Calu3 (cell line): ENCODE results near the gene SPATA13. TPM values are rescaled to one million over a fixed set of nuclear protein-coding genes. Genes with fewer than 3 reads are reported as not detected.
"Not testable (repeated sequence)": the region's sequence is repeated elsewhere in the genome, so short reads cannot be mapped to it uniquely, and the experiment has no call there.

Source experiments
- BruUV-seq: library from RNA; stranded (reverse); fragments of 400-500 nt; replicated peaks from 2 replicates; lab custom pipeline; 2021; lab: Mats Ljungman, UMichigan
- CTCF ChIA-PET: fragments of 300-600 bp; sonication (Branson Sonifier 250); formaldehyde crosslinking; loops from one replicate; lab custom pipeline; 2022; ENCODE audit warnings: antibody characterized with exemption; lab: Charles Lee
- DNase-seq: peaks from one replicate; pipeline ENCODE4 v3.0.0; 2022
- H3K27ac Mint-ChIP-seq: one replicate; pipeline ENCODE4 v1.8.0; 2022; ENCODE audit warnings: mixed read lengths; ENCODE audit not compliant: unreplicated experiment
- H3K27me3 Mint-ChIP-seq: one replicate; pipeline ENCODE4 v1.8.0; 2022; ENCODE audit warnings: mixed read lengths; ENCODE audit not compliant: unreplicated experiment
- H3K36me3 Mint-ChIP-seq: one replicate; pipeline ENCODE4 v1.8.0; 2022; ENCODE audit warnings: mild to moderate bottlenecking, moderate library complexity, mixed read lengths; ENCODE audit not compliant: insufficient read depth, unreplicated experiment
- H3K4me1 Mint-ChIP-seq: one replicate; pipeline ENCODE4 v1.8.0; 2022; ENCODE audit warnings: mild to moderate bottlenecking, low read depth, mixed read lengths; ENCODE audit not compliant: unreplicated experiment
- H3K4me3 Mint-ChIP-seq: one replicate; pipeline ENCODE4 v1.8.0; 2022; ENCODE audit warnings: mild to moderate bottlenecking, low read depth, moderate library complexity, mixed read lengths; ENCODE audit not compliant: unreplicated experiment
- H3K9me3 Mint-ChIP-seq: one replicate; pipeline ENCODE4 v1.8.0; 2022; ENCODE audit warnings: low read depth, mixed read lengths; ENCODE audit not compliant: unreplicated experiment
- intact Hi-C: fragments of 100-400 bp; cut with micrococcal nuclease; formaldehyde crosslinking; loops from one replicate; pipeline ENCODE4 v1.10.0; 2022; ENCODE audit not compliant: unreplicated experiment
- total RNA-seq: library from RNA; stranded (reverse); gene quantifications from 2 replicates; pipeline ENCODE4 v1.2.3, GENCODE V29; 2022
- TF ChIP-seq, protein P1 (sequence below): fragments of 200-600 bp; IDR thresholded peaks from one replicate; pipeline ENCODE4 v1.8.0; 2022; ENCODE audit warnings: antibody characterized with exemption; ENCODE audit not compliant: unreplicated experiment

SPATA13 gene
- total RNA-seq, 1 experiment from 2014 or later, result 33.8 TPM

DNA sequence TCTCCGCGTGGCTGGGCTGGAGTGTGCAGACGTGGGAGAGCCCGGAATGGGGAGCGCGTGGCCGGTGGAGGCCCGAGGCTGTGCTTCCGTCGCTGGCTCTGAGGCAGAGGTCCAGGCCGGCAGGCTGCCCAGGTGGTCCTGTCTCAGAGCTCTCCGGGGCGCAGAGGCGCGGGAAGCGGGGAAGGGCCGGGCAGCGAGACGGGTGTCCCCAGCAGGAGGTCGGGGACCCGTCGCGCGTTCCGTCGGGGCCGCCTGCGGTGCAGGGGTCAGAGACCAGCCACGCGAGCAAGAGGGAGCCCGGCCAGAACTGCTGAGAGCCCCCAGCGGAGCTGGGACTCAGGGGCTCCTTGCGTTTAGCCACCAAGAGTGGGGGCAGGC is 147.5 kb downstream of the SPATA13 start:
- H3K36me3 Mint-ChIP-seq, result no peaks in the 10 kb centered on the region
- H3K27me3 Mint-ChIP-seq, result no peaks in the 10 kb centered on the region
- BruUV-seq, result no TSS peak
- H3K4me3 Mint-ChIP-seq, result no peak overlapping the region
- H3K9me3 Mint-ChIP-seq, result no peaks in the 10 kb centered on the region
- CTCF ChIA-PET, result no interaction called here
- TF ChIP-seq, protein P1, sequence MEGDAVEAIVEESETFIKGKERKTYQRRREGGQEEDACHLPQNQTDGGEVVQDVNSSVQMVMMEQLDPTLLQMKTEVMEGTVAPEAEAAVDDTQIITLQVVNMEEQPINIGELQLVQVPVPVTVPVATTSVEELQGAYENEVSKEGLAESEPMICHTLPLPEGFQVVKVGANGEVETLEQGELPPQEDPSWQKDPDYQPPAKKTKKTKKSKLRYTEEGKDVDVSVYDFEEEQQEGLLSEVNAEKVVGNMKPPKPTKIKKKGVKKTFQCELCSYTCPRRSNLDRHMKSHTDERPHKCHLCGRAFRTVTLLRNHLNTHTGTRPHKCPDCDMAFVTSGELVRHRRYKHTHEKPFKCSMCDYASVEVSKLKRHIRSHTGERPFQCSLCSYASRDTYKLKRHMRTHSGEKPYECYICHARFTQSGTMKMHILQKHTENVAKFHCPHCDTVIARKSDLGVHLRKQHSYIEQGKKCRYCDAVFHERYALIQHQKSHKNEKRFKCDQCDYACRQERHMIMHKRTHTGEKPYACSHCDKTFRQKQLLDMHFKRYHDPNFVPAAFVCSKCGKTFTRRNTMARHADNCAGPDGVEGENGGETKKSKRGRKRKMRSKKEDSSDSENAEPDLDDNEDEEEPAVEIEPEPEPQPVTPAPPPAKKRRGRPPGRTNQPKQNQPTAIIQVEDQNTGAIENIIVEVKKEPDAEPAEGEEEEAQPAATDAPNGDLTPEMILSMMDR, result no peak
- no peak for DNase-seq
- H3K4me1 Mint-ChIP-seq, result no peaks in the 10 kb centered on the region
- intact Hi-C loops, result no loop called here
- no peak overlapping the region for H3K27ac Mint-ChIP-seq

DNA sequence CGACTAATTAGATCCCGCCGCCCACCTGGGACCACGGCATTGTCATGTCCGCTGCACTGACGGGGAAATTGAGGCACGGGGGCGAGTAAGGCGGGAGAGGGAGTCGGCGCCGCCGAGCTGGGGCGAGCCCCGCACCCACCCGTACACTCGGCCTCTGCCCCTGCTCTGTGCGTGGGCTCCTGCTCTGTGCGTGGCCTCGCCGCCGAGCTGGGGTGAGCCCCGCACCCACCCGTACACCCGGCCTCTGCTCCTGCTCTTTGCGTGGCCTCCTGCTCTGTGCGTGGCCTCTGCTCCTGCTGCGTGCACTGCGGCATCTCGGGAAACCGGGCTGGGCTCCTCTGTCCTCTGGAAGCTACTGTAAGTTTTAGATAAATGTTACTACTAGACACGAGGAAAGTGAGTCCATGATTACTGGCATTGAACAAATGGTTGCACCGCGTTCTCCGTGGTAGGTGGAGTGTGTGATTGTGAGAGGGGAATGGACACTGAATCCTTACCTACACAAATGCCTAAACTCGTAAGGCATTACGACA is 148.0 kb downstream of the SPATA13 start:
- CTCF ChIA-PET, result no interaction called here
- Mint-ChIP-seq H3K9me3 (no peaks in the 10 kb centered on the region), H3K4me1 (no peaks in the 10 kb centered on the region), H3K4me3 (no peak overlapping the region), H3K27ac (no peak overlapping the region), H3K27me3 (no peaks in the 10 kb centered on the region), H3K36me3 (no peaks in the 10 kb centered on the region)
- TF ChIP-seq, protein P1, result no peak
- BruUV-seq, result no TSS peak
- no peak for DNase-seq
- intact Hi-C loops, result no loop called here

DNA sequence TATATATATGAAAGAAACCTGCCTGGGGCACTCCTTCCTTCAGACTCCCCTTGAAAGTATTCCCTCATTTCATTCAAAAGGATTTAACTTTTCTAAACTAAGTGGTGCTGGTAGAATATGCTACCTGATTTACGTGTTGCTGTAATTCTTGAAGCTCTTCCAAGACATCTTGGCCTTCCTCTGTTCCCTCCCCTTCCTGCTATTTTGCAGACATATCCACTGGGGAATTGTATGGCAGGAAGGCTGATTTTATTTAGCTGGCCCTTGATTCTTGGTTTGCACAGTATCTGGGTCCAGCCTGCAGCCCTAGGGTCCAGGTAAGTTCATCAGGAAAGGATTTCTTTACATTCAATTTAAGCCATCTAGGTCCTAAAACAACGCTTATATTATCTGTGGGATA is 148.8 kb downstream of the SPATA13 start, which contains the start of gene C1QTNF9:
TSS of gene C1QTNF9 (plus strand) at position 281 of the 400 bp plus-strand sequence. CDS start 6,424 bp downstream, outside the sequence.
- H3K9me3 Mint-ChIP-seq, H3K36me3 Mint-ChIP-seq, BruUV-seq, intact Hi-C loops, DNase-seq, CTCF ChIA-PET, H3K4me3 Mint-ChIP-seq, H3K27ac Mint-ChIP-seq, H3K27me3 Mint-ChIP-seq, H3K4me1 Mint-ChIP-seq: not testable (repeated sequence)

DNA sequence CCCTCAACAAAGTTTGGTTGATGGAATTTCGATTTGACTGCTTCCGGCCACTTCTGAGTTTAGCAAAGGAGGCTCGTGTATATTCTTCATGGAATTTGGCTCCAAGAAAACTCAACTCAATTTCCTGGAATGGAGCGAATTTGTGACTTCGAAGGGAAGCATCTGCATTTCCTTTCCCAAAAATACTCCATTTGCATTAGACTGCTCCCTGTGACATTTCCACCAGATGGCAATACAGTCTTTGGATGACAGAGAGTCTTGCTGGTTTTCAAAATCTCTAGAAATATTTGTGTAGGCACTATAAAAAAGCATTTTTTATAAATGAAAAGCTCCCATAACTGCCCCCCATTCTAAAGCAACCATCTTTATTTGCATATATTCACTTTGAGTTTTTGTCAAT is 152.9 kb downstream of the SPATA13 start:
- Mint-ChIP-seq H3K4me3 (no peak overlapping the region), H3K9me3 (no peaks in the 10 kb centered on the region), H3K27me3 (peaks cover 23% of the 10 kb centered on the region), H3K4me1 (no peaks in the 10 kb centered on the region), H3K27ac (no peak overlapping the region), H3K36me3 (no peaks in the 10 kb centered on the region)
- TF ChIP-seq, protein P1, result no peak
- intact Hi-C loops, result no loop called here
- BruUV-seq, result no TSS peak
- DNase-seq, result no peak
- CTCF ChIA-PET, result no interaction called here

DNA sequence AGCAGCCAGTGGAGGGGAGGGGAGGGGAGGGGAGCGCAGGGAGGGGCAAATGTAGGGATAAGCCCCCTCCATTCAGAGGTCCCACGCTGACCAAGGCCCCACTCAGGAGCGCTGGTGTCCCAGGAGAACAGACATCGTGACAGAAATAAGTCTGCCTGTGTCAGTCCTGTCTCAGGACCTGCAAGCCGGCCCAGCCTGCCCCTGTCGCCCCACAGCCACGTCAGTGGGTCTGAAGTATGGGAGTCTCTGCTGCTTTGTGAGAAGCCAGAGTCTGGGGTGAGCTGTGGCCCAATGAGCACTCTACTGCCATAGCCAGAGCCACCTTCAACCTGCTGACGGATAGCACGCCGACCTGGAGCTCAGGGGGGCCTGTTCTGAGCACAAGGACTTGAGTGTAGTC is 157.3 kb downstream of the SPATA13 start:
- DNase-seq, H3K4me3 Mint-ChIP-seq, BruUV-seq, H3K9me3 Mint-ChIP-seq, H3K36me3 Mint-ChIP-seq, H3K4me1 Mint-ChIP-seq, H3K27ac Mint-ChIP-seq, CTCF ChIA-PET: not testable (repeated sequence)
- intact Hi-C loops, result loop anchor here (5.0 kb wide), 1 partner anchor 409 kb away; no protein-coding TSS in a partner anchor
- H3K27me3 Mint-ChIP-seq, result peaks cover 23% of the 10 kb centered on the region

DNA sequence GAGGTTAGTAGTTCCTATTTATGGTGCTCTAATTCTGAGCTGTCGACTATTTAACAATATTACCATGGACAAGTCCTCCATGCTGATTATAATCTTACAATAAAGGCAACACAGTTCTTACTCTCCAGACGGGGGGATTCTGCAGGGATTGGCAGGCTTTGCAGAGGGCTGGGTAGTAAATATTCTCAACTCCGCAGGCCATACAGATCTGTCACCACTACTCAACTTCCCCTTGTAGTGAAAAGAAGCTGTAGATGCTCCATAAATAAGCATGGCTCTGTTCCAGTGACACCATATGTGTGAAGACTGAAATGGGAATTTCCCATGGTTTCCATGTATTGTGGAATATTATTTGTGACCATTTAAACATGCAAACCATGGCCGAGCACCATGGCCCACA is 158.4 kb downstream of the SPATA13 start:
- DNase-seq, H3K9me3 Mint-ChIP-seq, H3K36me3 Mint-ChIP-seq, H3K4me3 Mint-ChIP-seq, H3K4me1 Mint-ChIP-seq, H3K27ac Mint-ChIP-seq, CTCF ChIA-PET, BruUV-seq: not testable (repeated sequence)
- intact Hi-C loops, result loop anchor here (5.0 kb wide), 1 partner anchor 408 kb away; no protein-coding TSS in a partner anchor
- peaks cover 23% of the 10 kb centered on the region for H3K27me3 Mint-ChIP-seq

DNA sequence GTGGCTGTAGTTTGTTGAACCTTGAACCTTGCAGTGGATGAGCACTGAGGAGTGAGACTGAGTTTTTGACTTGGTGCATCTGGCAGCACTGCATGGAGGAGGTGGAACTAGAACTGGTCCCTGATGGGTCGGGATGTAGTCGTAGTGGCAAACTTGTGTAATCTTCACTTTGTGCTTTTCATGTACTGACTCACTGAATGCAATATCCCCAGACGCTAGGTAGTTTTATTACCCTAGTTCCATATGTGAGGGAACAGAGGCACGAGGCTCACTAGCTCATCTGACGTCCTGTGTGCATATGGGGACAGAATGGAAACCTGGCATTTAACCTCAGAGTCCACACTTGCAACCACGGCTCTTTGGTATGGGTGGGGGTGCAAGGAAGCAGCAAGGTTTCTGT is 159.1 kb downstream of the SPATA13 start:
- H3K4me1 Mint-ChIP-seq, CTCF ChIA-PET, H3K4me3 Mint-ChIP-seq, H3K36me3 Mint-ChIP-seq, BruUV-seq, DNase-seq, H3K27ac Mint-ChIP-seq, H3K9me3 Mint-ChIP-seq: not testable (repeated sequence)
- intact Hi-C loops, result loop anchor here (5.0 to 10.0 kb wide), 3 partner anchors 85 to 408 kb away; no protein-coding TSS in a partner anchor
- peaks cover 21% of the 10 kb centered on the region for H3K27me3 Mint-ChIP-seq

DNA sequence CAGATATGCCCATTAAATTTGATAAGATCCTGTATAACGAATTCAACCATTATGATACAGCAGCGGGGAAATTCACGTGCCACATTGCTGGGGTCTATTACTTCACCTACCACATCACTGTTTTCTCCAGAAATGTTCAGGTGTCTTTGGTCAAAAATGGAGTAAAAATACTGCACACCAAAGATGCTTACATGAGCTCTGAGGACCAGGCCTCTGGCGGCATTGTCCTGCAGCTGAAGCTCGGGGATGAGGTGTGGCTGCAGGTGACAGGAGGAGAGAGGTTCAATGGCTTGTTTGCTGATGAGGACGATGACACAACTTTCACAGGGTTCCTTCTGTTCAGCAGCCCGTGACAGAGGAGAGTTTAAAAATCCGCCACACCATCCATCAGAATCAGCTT is 160.9 kb downstream of the SPATA13 start:
- H3K4me1 Mint-ChIP-seq, DNase-seq, H3K36me3 Mint-ChIP-seq, H3K27ac Mint-ChIP-seq, CTCF ChIA-PET, H3K9me3 Mint-ChIP-seq, H3K27me3 Mint-ChIP-seq, H3K4me3 Mint-ChIP-seq, BruUV-seq: not testable (repeated sequence)
- intact Hi-C loops, result loop anchor here (5.0 to 10.0 kb wide), 2 partner anchors 83 to 236 kb away; no protein-coding TSS in a partner anchor
